HEK293T (cell line): Measurements from ENCODE around the gene ALDH8A1.

Experiments used
- ARNT ChIP-seq: fragments of 450-650 bp; IDR thresholded peaks from 2 replicates; pipeline ENCODE4 v1.6.1; 2017; ENCODE audit warnings: mild to moderate bottlenecking
- LEF1 ChIP-seq: fragments of 450-650 bp; IDR thresholded peaks from 2 replicates; pipeline ENCODE4 v1.6.1; 2017; ENCODE audit warnings: mild to moderate bottlenecking, borderline replicate concordance
- SP1 ChIP-seq: fragments of 450-650 bp; IDR thresholded peaks from 2 replicates; pipeline ENCODE4 v1.6.1; 2017
- ZNF384 ChIP-seq: fragments of 450-650 bp; IDR thresholded peaks from 2 replicates; pipeline ENCODE4 v1.6.1; 2016

DNA sequence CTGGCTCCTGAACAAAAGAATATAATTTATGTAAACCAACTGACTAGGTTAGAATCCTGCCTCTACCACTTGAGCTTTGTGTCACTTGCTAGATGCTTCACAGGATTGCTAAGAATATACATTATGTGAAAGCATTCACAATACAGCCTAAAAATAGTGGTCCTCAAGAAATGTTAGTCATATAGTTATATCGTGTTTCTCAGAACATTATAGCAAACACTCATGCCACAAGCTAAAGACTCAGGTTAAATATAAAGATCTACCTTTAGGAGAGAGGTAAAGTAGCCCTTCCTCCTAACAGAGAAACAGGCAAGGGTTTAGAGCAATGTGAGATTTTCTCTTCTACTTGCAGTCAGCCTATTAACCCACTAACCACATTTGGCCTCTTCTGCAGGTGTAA lies 17.8 kb upstream of the ALDH8A1 start:
- TF ChIP-seq ZNF384: no peak
- TF ChIP-seq SP1: no peak
- no peak for TF ChIP-seq LEF1
- no peak for TF ChIP-seq ARNT
